Measurements from ENCODE around the gene PIEZO1. TPM values are rescaled to one million over a fixed set of nuclear protein-coding genes. Genes with fewer than 3 reads are reported as not detected.
"Not testable (repeated sequence)": the region's sequence is repeated elsewhere in the genome, so short reads cannot be mapped to it uniquely, and the experiment has no call there.

Gene PIEZO1
- total RNA-seq, 6 donors from 2014 or later: 107 to 535 (median 239) TPM

GRCh38 chr16:88773812-88774291, 11.2 kb downstream of the PIEZO1 start:
- H3K27ac ChIP-seq: peak overlapping the region; percentile 67 to 79 (median 72)
- WGBS, 2 donors: 38 to 50% methylated on average over 5 to 12 of the region's 12 CpGs
- no peaks in the 10 kb centered on the region for H3K9me3 ChIP-seq
- H3K4me1 ChIP-seq: peaks cover 62 to 89% (median 74%) of the 10 kb centered on the region in 4 donors
- DNase-seq (peak; percentile 81 to 89), ATAC-seq (ENCODE audit: low FRiP score in 2 of 2) (peak; percentile 15 to 59)
- H3K4me3 ChIP-seq: peak overlapping the region in 1 of 4 donors; percentile 20
- H3K36me3 ChIP-seq: peaks cover 0 to 3% (median 0%) of the 10 kb centered on the region in 4 donors
- H3K27me3 ChIP-seq: no peaks in the 10 kb centered on the region
- peak in 1 of 4 donors; percentile 12 for TF ChIP-seq EP300 (IDR thresholded peaks at IDR 0.05)
- no peak for TF ChIP-seq CTCF (IDR thresholded peaks at IDR 0.05)
- peak; percentile 48 to 81 for TF ChIP-seq POLR2AphosphoS5 (IDR thresholded peaks at IDR 0.05)

DNA sequence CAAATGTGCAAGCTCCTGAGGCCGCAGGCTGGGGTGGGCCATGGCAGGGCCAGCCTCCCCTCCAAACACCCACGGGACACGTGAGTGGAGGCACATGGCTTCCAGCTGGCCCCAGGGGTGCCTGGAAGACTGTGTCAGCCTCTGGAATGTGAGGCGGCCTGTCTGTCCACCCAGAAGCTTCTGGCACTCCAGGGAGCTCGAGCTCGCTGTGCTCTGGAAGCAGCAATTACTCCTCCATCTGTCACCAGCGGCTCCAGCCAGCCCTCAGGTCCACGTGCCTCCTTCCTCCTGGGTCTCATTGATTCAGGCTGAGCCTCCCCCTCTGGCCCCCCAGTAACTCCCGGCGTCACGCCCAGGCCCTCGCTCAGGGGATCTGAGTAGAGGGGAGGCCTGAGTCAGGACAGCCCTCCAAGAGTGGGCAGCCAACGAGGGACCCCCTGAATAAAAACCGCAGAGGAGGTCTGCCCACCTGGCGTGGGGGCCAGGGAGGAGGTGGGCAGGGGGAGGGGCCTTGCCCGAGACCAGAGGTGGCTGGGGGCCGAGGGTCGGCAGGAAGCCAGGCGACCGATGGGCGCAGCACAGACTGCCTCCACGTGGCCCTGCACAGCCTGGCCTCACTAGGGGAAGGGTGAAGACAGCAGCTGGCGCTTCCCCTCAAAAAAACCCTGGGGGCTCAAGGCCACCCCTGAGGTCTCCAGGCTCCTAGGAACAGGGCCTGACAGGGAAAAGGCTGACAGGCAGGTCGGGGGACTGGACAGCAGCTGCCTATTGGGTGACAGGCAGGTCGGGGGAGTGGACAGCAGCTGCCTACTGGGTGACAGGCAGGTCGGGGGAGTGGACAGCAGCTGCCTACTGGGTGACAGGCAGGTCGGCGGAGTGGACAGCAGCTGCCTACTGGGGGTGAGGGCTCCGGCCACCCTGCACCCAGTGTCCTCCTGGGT, 11.9 kb downstream of the PIEZO1 start:
- H3K9me3 ChIP-seq: no peaks in the 10 kb centered on the region
- peak overlapping the region in 1 of 4 donors; percentile 20 for H3K4me3 ChIP-seq
- TF ChIP-seq POLR2AphosphoS5 (IDR thresholded peaks at IDR 0.05) (peak; percentile 76 to 80), EP300 (IDR thresholded peaks at IDR 0.05) (peak in 1 of 4 donors; percentile 53), POLR2A (IDR thresholded peaks at IDR 0.05) (no peak), CTCF (IDR thresholded peaks at IDR 0.05) (no peak)
- ATAC-seq (ENCODE audit: low FRiP score in 2 of 2): peak in 1 of 2 donors; percentile 15
- H3K27ac ChIP-seq: peak overlapping the region; percentile 67 to 79 (median 72)
- peaks cover 68 to 89% (median 76%) of the 10 kb centered on the region in 4 donors for H3K4me1 ChIP-seq
- DNase-seq: peak; percentile 45 to 88
- H3K36me3 ChIP-seq: peaks cover 0 to 3% (median 0%) of the 10 kb centered on the region in 4 donors
- H3K27me3 ChIP-seq: no peaks in the 10 kb centered on the region
- WGBS, 2 donors: 55 to 69% methylated on average over 19 to 27 of the region's 29 CpGs

DNA sequence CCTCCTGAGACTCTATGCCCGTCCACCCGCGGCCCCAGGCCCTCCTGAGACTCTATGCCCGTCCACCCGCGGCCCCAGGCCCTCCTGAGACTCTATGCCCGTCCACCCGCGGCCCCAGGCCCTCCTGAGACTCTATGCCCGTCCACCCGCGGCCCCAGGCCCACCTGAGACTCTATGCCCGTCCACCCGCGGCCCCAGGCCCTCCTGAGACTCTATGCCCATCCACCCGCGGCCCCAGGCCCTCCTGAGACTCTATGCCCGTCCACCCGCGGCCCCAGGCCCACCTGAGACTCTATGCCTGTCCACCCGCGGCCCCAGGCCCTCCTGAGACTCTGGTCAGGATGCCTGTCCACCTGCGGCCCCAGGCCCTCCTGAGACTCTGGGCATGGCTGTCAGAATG, 13.2 kb downstream of the PIEZO1 start:
- not testable (repeated sequence) for H3K27me3 ChIP-seq; ATAC-seq (ENCODE audit: low FRiP score in 2 of 2); H3K9me3 ChIP-seq; H3K4me3 ChIP-seq; H3K36me3 ChIP-seq
- peak in 1 of 2 donors; percentile 47 for DNase-seq
- Histone ChIP-seq H3K4me1 (peaks cover 82 to 95% (median 85%) of the 10 kb centered on the region in 4 donors), H3K27ac (peak overlapping the region in 3 of 4 donors; percentile 15 to 84 (median 79))
- WGBS, 2 donors: 90 to 96% methylated on average over 2 to 11 of the region's 23 CpGs

DNA sequence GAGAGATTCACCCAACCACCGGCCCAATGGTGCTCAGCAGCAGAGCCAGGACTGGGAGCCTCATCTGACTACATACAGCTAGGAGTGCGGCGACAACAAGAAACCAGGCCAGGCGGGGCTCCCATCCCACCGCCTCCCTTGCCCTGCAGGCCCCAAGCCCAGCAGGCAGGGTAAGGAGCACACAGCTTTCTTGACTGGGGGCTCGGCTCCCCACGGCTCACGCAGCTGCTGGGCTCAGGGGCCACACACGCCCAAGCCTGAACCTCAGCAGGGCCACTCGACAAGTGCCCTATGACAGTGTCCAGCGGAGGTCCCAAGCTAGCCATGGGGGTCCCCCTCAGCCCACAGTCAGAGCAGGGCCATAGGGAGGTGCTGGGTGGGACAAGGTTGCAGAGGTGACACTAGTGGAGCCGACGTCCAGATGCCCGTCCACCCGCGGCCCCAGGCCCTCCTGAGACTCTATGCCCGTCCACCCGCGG, 13.7 kb downstream of the PIEZO1 start:
- H3K9me3 ChIP-seq: no peaks in the 10 kb centered on the region
- H3K4me1 ChIP-seq: peaks cover 85 to 95% (median 86%) of the 10 kb centered on the region in 4 donors
- TF ChIP-seq POLR2AphosphoS5 (IDR thresholded peaks at IDR 0.05) (no peak), CTCF (IDR thresholded peaks at IDR 0.05) (no peak), EP300 (IDR thresholded peaks at IDR 0.05) (no peak), POLR2A (IDR thresholded peaks at IDR 0.05) (no peak)
- DNase-seq (peak in 1 of 2 donors; percentile 70), ATAC-seq (ENCODE audit: low FRiP score in 2 of 2) (no peak)
- H3K36me3 ChIP-seq: peaks cover 0 to 3% (median 0%) of the 10 kb centered on the region in 4 donors
- peak overlapping the region in 3 of 4 donors; percentile 21 to 40 (median 34) for H3K4me3 ChIP-seq
- 56 to 80% methylated on average over 1 to 10 of the region's 19 CpGs for WGBS, 2 donors
- H3K27ac ChIP-seq: peak overlapping the region; percentile 76 to 86 (median 82)
- no peaks in the 10 kb centered on the region for H3K27me3 ChIP-seq
